Activated CD4-positive, alpha-beta T cell treated with anti-CD3 and anti-CD28 coated beads, Interleukin-2, Interleukin-4, amounts not matched to agents 100 ng/mL and 50 ng/mL, durations not matched to agents 16 hours and 8 hours (primary cell): ENCODE results near the gene ARSA.
A peak's percentile ranks its signal among the peaks of the same experiment; 100 is the strongest.
"Not testable (repeated sequence)": the region's sequence is repeated elsewhere in the genome, so short reads cannot be mapped to it uniquely, and the experiment has no call there.

ENCODE experiments used
- DNase-seq: peaks from one replicate; pipeline ENCODE4 v3.0.0-alpha.2; 2020; ENCODE audit warnings: low spot score

The ARSA gene

DNA sequence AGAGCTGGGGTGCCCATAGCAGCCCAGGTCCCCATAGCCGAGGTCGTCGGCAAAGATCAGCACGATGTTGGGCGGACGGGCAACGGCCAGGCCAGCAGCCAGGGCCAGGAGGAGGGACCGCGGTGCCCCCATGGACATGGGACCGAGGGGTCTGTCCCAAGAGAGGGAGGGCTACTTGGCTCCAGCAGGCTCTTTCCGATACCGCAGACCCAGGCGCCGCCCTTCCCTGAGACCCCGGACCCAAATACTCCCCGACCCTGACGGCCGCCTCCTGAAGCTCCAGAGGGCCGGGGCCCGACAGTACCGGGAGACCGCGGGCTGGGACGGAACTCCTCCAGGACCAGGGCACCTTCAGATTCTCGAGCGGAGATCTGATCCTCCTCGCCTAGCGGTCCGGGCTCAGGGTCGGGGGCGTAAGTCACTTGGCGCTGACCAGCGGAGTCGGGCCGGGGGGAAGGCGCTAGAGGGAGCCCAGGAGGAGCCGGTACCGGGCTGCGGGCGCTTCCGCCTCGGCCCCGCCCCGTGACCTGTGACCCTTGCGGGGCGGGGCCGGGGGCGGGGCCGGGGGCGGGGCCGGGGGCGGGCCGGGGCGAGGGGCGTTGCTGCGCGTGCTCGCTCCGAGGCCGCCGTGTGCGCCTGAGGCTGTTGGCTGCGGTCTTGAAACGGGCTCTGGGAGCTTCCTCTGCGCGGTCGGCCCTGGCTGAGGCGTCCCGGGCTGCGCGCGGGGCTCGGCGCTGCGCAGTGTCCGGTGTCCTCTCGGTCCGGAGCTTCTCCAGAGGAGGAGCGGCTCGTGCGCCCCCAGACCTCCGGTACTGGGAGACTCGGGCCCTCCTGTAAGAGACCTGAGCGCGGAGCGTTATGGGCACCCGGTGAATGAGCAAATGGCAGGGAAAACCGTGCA is at the start of gene ARSA:
Gene ARSA, minus strand, starts transcription at position 511 of the 901 bp plus-strand sequence. Its CDS starts 373 bp downstream, at position 138.
- peak; percentile 82 for DNase-seq

DNA sequence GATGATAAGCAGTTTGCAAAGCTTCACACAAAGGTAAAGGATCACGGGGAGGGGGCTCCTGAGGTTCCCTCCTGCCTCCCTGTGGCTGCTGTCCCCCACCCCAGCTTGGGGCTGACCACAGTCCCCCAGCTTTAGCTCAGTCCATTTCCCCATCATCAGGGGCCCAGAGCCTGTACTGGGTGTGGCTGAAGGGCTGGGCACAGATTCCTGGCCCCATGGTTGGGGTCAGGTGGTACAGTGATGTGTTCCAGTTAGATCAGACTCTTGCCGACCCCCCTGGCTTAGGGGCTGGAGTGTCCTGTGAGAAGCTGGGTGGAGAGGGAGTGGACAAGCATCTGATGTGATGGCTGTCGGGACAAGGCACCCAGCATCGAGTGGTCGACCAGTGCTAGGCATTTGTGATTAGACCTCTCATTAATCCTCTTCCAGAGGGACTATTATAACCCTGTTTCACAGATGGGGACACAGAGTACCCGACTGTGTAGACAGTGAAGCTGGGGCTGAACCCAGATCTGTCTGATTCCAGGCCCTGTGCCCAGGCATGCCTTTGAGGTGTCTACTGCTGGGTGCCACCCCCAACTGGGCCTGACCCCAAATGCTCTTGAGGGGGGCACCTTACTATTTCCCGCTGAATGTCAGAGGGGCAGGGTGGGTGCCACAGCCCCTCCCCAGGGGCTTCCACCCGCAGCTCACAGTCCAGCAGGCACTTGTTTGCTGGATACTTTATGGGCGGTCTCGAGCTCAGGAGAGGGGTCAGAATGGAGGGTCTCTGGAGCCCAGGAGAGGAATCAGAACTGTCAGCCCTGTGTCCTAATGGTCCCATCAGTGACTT is 48.9 kb upstream of the ARSA start:
- DNase-seq = no peak

DNA sequence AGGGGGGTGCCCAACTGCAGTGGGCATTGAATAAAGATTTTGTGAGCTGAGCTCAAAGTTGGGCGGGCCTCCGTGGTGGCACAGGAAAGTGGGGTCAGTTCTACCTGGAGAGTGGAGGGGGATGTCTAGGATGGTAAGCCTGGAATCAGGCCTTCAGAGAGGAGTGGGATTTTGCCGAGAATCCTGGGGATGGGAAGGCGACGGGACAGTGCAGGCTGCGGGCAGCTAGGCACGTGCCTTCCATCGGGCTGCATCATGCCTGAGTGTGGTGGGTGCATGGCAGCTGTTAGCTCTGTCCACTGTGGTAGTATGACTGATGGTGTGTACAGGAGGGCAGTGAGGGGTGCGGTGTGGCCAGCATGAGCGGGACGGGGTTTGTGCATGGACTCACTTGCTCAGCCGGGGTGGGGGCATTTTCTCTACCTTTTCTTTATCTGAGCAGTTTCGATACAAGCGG is 48.3 kb upstream of the ARSA start:
- no peak for DNase-seq

DNA sequence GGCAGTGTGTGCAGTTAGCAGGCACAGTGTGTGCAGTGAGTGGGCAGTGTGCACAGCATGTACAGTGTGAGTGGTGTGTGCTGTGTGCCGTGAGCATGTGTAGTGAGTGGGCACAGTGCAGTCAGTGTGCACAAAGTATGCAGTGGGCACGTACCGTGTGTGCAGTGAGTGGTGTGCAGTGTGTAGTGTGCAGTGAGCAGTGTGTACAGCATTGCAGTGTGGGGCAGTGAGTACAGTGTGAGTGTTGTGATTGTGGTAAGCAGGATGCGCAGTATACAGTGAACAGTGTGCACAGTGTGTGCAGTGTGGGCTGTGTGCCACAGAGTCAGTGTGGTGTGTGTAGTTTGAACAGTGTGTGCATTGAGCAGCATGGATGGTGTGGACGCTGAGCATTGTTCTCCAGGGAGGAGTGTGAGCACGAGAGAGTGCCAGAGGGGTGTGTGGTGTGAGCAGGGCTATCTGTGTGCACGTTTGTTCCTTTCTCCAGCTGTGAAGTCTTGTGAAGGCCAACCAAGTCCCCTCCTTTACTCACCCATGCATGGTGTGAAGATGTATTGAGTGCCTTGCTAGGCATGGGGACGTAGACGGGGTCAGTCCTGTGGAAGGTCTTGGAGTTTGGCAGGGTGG is 47.7 kb upstream of the ARSA start:
- no peak for DNase-seq

DNA sequence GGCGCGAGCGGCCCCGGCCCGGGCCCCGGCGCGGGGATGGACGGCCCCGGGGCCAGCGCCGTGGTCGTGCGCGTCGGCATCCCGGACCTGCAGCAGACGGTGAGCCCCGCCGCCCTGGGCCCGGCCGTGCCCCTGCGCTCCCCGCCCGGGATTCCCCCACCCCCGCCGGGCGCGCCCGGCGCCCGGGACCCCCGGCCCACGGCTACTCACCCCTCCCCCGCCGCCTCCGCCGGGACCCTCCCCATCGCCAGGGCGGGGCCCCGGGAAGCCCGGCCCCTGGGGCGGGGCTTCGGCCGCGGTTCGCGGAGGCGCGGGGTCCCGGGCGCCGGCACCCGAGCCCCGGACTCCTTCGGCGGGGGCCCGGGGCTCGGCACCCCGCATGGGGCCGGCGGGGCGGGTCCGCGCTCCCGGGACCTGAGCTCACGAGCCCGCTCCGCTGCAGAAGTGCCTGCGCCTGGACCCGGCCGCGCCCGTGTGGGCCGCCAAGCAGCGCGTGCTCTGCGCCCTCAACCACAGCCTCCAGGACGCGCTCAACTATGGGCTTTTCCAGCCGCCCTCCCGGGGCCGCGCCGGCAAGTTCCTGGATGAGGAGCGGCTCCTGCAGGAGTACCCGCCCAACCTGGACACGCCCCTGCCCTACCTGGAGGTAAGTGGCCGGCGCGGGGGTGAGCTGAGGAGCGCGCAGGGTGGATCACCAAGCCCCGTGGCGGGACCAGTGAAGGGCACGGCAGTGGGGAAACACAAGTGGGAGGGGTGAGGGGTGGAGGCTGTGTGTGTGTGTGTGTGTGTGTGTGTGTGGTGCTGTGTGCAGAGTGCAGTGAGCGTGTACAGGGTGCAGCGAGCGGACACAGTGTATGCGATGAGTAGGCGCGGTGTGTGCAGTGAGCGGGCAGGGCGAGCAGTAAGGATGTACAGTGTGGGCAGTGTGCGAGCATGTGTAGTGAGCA is 46.9 kb upstream of the ARSA start:
- DNase-seq = no peak

DNA sequence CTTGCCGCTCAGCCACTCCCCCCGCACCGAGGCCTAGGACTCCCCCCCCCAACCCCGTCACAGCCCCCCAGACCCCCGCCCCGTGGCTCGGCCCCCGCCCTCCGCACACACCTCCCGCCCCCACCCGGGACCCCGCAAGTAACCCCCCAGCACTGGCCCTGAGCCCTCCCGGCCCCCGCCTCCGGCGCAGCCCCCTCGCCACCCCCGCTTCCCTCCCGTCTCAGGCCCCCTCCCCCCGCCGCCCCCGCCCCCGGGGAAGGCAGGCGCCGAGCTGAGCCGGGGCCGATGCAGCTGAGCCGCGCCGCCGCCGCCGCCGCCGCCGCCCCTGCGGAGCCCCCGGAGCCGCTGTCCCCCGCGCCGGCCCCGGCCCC is 46.2 kb upstream of the ARSA start:
- DNase-seq = no peak

DNA sequence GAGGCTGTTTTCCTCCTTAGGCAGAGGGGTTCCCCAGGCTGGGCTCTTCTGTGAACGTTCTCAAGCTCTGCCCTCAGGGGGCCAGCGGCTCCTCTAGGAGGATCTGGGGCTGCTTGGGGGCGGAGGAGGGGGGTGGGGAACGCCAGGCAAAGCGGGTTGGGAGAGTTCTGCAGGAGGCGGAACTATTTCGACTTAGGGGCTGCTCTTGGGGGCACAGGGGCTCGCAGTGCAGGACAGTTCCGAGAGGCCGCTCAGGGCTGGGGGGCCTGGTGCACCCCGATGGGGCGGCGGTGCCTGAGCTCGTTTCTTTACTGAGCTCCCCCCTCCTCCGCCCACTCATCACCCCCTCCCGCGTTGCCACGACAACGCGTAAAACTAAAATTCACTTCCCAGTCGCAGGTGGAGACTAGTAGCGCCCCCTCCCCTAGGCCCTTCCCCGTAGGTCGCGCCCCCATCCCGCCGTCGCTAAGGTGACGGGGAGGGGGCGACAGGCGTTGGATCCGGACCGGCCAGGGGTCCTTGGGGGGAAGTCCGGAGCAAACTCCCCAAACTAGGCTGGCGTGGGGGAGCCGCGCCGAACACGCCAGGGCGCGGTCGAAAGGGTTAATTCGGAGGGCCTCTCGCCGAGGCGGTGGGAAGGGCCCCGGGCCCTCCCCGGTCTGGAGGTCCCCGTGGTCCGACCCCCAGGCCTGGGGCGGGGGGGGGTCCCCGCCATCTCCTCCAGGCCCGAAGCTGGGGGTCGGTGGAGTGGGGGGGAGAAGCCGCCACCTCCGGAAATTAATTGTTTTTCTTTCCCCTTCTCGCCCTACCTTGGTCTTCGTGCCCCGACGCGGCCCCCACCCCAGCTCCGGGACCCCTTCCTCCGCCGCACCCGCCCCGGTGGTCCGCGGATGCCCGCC is 45.5 kb upstream of the ARSA start:
- DNase-seq = no peak

DNA sequence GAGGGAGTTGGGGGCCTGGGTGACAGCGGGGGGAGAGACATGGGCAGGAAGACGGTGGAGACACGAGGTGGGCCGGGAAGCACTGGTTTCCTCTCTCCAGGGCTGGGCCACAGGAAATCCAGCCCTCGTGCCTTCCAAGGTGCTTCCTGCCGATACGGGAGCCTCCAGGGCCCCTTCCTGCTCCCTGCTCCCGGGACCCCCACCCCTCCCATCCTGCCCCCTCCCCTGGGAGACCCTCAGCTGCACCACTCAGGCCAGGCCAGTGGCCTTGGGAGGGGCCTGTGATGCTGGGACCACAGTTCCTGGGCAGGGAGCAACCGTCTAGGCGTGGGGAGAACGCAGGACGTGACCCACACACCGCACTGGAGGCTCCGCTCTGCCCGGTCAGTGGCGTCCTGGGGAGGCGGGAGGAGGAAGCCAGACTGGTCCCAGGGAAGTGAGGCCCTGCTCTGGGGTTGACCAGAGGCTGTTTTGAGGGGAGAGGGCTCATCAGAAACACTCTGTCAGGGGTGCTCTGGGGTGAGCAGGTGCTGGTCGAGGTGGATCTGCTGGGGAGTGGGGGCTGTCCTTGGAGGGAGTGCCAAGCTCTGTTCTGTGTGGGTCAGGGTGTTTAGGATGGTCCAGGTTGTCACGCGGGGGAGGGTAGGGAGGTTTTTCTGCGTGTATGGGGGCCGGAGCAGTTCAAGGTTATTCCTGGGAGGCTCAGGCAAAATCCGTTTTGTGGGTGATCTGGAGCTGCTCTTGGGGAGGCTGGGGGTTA is 44.7 kb upstream of the ARSA start, which contains the start of gene SHANK3:
Gene SHANK3, plus strand, starts transcription at position 353 of the 760 bp plus-strand sequence.
- no peak for DNase-seq

DNA sequence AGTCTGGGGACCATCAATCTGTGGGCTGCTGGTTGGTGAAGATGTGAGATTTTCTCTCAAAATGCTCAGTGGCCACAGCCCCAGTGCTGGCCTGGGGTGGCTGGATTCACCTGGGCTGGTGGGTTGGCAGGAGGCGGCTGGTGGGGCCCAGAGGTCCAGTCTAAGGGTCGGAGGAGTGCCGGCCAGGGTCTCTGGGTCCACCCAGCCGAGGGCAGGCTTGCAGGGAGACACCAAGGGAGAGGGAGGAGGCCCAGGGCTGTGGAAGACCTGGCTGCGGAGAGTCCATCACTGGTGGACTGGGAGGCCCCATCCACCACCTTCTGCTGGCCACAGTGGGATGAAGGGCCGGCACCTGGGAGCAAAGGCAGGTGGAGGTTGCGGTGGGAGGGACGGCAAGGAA is 44.1 kb upstream of the ARSA start:
- DNase-seq = no peak

DNA sequence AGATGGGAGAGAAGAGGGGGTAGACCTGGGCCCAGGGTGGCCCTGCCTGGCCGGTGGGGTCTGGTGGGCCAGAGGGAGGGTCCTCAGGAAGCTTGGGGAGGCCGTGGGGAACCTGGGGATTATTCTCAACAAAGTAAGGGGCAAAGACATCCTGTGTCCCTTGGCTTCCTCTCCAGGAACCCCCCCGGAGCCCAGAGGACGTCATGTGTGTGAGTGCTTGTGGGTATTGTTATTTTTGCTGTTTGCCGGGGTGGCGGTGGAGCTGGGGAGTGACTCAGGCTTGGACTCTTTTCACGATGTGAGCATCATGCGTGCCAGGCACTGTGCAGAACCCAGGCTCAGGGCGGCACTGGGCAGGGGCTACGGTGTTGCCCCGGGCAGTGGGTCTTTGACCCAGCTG is 43.7 kb upstream of the ARSA start:
- DNase-seq = no peak

DNA sequence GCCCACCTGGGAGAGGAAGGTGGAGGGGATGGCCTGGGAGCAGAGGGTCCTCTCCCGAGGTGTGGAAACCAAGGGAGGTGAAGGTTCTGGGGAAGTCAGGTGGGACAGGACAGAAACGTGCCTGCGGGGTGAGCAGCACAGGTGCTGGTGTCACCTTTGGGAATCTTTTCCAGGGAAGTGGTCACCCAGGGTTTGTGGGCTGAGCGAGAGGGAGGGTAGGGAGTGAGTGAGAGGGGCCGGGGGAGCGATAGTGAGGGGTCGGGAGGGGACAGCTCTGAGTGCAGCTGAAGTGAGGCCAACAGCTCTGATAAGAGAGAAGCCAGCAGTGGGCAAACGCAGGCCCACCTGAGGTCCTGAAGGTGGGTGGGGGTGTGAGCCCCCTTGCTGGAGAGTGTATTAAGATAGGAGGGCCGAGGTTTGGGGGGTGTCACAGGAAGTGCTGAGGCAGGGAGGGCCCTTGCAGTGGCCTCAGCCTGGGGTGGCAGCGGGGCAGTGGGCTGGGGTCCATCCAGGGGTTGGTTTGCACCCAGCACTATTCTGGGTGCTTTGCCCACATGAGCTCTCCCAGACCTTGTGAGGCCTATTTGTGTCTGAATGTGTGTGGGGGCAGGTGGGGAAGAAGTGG is 43.1 kb upstream of the ARSA start:
- DNase-seq = no peak

DNA sequence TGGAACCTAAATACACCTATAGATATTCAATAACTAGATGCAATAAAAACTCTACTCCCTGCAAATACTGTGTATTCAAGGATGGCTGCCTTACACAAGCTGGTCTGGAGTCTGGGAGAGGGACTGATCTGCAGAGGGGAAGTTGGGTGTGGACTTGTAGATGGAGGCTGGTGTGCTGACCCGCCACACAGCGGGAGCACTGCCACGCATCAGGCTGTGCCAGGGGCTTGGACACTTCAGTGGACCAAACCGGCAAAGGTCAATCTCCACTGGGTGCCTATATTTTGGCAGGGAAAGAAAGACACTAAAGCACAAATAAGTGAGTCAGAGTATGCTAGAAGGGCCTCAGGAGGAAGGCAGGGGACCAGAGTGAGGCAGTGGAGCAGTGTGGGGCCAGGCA is 42.6 kb upstream of the ARSA start:
- no peak for DNase-seq

DNA sequence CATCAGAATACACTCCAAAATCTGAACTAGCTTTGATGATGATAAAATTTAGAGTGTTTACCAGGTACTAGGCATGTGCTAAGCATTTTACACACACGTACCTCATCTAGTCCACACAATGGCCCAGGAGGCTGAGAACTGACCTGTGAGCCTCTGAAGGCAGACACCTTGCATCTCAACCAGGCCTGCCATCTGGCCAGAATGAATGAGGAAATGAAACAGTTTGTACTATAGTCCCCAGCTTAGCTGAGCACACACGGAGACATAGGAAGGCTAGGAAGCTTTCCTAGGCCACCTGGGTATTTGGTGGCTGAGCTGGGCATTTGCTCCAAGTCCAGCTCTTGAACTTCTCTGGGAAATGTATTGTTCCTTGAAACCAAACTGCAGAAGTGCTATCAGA is 37.8 kb upstream of the ARSA start:
- no peak for DNase-seq

DNA sequence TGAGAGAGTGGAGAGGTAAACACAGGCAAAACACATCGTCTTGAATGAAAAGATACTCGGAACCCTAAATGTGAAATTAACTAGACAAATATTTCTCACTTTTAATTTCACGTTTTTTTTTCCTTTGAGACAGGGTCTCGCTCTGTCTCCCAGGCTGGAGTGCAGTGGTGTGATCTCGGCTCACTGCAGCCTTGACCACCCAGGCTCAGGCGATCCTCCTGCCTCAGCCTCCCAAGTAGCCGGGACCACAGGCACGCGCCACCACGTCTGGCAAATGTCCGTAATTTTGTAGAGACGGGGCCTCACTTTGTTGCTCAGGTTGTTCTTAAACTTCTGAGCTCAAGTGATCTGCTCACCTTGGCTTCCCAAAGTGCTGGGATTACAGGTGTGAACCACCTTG is 37.3 kb upstream of the ARSA start:
- DNase-seq = no peak

DNA sequence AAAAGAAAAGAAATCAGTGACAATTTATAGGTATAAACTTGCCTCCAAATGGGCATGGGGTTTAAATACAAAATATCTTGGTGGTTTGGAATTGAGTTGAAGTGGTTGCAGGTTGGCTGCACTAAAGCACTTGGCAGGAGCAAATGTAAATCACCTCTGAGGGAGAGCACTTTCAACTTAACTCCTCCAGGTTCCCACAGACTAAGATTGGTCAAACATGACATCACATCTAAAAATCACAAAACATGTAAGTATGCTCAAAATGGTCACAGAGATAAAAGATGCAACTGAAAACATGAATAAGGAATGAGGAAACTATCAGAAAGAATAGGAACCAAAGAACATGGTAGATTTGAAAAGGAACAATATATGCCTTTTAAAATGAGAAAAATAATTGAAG is 32.4 kb upstream of the ARSA start:
- no peak for DNase-seq

DNA sequence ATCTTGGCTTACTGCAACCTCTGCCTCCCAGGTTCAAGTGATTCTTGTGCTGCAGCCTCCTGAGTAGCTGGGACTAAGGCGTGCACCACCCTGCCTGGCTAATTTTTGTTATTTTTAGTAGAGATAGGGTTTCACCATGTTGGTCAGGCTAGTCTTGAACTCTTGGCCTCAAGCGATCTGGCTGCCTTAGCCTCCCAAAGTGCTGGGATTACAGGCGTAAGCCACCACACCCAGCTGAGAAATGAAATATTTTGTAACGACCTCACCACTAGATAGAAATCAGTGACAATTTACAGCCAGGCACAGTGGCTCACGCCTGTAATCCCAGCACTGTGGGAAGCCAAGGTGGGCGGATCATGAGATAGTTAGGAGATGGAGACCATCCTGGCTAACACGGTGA is 31.8 kb upstream of the ARSA start:
- DNase-seq = not testable (repeated sequence)

DNA sequence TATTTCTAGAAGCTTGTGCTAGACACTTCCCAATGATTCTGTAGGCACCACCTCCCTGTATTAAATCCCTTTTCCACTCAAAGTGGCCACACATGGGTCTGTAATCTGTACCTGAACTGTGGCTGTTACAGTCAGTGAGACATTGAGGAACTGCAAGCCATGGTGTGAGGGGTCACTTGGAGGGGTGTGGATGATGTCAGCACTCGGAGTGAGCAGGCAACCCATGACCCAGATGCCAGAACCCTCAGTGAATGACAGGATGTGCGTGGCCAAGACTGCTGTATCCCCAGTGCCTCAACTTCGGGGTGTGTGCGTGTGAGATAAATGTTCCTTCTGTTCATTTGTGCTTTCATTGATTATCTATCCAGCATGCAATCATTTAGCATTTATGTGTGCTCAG is 30.0 kb upstream of the ARSA start:
- no peak for DNase-seq

DNA sequence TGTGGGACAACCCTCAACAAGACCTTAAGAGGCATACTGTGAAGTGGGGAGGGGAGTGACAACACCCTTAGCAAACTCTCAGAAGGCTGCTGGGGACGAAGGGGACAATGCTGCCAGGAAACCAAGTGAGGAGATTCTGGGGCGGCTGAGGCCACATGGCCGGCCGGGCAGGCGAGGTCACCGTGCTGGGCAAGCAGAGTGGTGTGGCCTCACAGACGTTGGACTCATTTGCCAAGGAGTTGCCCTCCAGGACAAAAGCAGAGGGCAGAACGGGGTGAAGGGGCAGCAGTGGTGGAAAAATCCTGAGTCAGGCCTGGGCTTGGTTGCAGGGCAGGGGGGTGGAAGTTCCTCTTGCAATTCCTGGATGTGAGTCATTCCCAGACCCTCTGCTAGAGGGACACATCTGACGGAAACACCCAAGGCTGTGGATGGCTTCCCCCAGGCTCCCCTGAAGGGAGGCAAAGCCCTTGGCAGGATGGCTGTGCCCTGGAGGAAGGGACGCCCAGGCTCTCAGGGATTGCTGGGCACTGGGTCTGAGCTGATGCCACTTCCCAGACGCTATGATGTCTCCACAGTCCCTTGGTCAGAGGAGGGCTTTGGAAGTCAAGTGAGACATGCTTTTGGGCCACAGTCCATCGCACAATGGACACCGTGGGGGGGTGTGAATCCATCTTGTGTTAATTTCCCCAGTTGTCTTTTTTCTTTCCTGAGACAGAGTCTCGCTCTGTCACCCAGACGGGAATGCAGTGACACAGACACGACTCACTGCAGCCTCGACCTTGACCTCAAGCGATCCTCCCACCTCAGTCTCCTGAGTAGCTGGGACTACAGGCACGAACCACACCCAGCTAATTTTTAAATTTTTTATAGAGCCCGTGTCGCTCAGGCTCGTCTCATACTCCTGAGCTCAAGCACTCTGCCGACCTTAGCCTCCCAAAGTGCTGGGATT is 28.4 kb upstream of the ARSA start:
- DNase-seq = no peak
